MM.1S (cell line): Measurements from ENCODE around the gene HIKESHI.

Experiments
- CTCF ChIP-seq: fragments of 300-600 bp; sonication (generic); IDR thresholded peaks from 2 replicates; pipeline ENCODE4 v1.5.1; 2016; ENCODE audit warnings: antibody characterized with exemption, low read length, mixed read lengths
- EZH2 ChIP-seq: fragments of 300-600 bp; sonication (generic); optimal IDR thresholded peaks from 2 replicates; pipeline ENCODE3; 2017; ENCODE audit warnings: low read depth, mild to moderate bottlenecking, antibody characterized with exemption, low read length, mixed read lengths
- EZH2phosphoT487 ChIP-seq: fragments of 300-600 bp; sonication (generic); IDR thresholded peaks from 2 replicates; pipeline ENCODE4 v1.6.1; 2018; ENCODE audit warnings: antibody characterized with exemption, low read length

DNA sequence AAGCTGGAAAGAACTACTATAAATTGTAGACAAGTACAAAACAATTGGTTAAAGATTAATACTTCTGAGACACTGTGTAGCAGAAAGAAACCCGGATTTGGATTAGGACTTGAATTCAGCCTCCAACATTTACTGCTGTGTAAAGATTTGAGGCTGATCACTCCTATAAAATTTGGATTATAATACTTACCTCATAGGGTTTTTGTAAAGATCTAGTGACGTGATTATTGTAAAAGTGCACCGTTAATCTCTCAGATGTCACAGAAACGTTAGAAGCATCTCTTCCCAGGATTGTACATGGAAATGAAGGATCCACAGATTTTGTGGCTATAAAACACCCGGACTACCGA lies 323 bp upstream of the HIKESHI start:
- TF ChIP-seq CTCF (no peak), EZH2 (no peak), EZH2phosphoT487 (no peak)
